Esophagus squamous epithelium (tissue), 4 donors: ENCODE measurements around the gene CEP295NL.

Source experiments
- CTCF ChIP-seq, 6 experiments: fragments of 450-650 bp in 4 of 6; fragments of 200-600 bp in 2 of 6; sonication (generic) in 2 of 6; IDR thresholded peaks; one replicate each; pipeline ENCODE4 v1.5.1; 2016 to 2019; ENCODE audit warnings: antibody characterized with exemption in 6 of 6, mild to moderate bottlenecking in 4 of 6, moderate library complexity in 4 of 6
- POLR2A ChIP-seq, 4 donors: fragments of 450-650 bp; IDR thresholded peaks; one replicate each; pipeline ENCODE4 v1.6.1; 2017; ENCODE audit warnings: antibody characterized with exemption in 4 of 4, mild to moderate bottlenecking in 4 of 4, moderate library complexity in 3 of 4

- TF ChIP-seq POLR2A (IDR thresholded peaks at IDR 0.05) (no peak), CTCF (IDR thresholded peaks at IDR 0.05) (no peak)
Measured at GRCh38 chr17:78882540-78883088, 20.4 kb downstream of the CEP295NL start.
